Measurements from ENCODE around the gene C14orf119. TPM values are rescaled to one million over a fixed set of nuclear protein-coding genes. Genes with fewer than 3 reads are reported as not detected.

C14orf119 gene
- total and polyA plus RNA-seq, 9 of the 15 experiments (the other 6 are each of a cell fraction or from before 2014, with no cell fraction given), result 36.7 to 251 (median 51.8) TPM

DNA sequence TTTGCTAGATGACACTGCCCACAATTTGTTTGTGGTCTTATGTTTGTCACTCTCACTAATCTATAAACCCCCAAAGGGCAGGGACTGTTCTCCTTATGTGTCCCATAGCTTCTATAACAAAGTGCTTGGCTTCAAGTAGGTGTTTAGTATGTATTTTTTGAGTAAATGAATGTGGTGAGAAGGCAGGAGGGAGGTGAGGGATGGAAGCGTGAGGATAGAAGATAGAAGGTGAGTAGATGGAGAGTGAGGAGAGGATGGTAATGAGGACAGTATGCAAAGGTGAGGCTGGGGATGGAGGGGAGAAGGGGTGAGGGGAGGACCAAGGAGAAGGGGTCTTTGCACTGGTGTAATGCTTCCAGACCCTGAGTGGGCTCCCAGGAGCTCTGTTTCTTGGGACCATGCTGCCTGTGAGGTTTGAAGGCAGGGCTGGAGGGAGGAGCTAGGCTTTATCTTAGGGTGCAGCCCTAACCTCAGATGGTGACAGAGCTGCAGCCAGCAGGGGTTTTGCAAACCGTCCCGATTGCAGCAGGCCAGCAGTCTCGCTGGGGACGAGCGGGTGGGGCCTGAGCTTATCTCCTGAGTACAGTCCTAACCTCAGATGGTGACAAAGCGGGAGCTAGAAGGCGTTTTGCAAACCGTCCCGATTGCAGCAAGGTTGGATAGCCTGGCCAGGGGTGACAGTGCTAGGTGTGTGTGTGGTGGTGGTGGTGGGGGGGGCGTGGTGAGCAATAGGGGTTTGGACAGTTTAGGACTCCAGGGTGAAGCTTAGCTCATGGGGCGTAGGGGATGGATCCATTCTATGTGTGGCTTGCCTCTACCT lies 17.3 kb downstream of the C14orf119 start (continued):
- TF ChIP-seq, protein P1, sequence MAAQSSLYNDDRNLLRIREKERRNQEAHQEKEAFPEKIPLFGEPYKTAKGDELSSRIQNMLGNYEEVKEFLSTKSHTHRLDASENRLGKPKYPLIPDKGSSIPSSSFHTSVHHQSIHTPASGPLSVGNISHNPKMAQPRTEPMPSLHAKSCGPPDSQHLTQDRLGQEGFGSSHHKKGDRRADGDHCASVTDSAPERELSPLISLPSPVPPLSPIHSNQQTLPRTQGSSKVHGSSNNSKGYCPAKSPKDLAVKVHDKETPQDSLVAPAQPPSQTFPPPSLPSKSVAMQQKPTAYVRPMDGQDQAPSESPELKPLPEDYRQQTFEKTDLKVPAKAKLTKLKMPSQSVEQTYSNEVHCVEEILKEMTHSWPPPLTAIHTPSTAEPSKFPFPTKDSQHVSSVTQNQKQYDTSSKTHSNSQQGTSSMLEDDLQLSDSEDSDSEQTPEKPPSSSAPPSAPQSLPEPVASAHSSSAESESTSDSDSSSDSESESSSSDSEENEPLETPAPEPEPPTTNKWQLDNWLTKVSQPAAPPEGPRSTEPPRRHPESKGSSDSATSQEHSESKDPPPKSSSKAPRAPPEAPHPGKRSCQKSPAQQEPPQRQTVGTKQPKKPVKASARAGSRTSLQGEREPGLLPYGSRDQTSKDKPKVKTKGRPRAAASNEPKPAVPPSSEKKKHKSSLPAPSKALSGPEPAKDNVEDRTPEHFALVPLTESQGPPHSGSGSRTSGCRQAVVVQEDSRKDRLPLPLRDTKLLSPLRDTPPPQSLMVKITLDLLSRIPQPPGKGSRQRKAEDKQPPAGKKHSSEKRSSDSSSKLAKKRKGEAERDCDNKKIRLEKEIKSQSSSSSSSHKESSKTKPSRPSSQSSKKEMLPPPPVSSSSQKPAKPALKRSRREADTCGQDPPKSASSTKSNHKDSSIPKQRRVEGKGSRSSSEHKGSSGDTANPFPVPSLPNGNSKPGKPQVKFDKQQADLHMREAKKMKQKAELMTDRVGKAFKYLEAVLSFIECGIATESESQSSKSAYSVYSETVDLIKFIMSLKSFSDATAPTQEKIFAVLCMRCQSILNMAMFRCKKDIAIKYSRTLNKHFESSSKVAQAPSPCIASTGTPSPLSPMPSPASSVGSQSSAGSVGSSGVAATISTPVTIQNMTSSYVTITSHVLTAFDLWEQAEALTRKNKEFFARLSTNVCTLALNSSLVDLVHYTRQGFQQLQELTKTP (IDR thresholded peaks at IDR 0.05; ENCODE audit: low read depth in 1 of 2, partially characterized antibody in 2 of 2), result peak; percentile 54 to 90
- TF ChIP-seq CAMTA2 (CRISPR knock-in tag; conservative IDR thresholded peaks at IDR 0.05) (no peak), TEAD1 (CRISPR knock-in tag; IDR thresholded peaks at IDR 0.05) (peak; percentile 68 to 81), NCOA2 (IDR thresholded peaks at IDR 0.05; ENCODE audit: partially characterized antibody in 2 of 2) (peak; percentile 27 to 85), MECOM (CRISPR knock-in tag; IDR thresholded peaks at IDR 0.05) (0 out of 2 replicates have a peak, but pooled peaks have one; percentile 62), ILF3 (IDR thresholded peaks at IDR 0.05; ENCODE audit: borderline replicate concordance) (no peak), RCOR1 (IDR thresholded peaks at IDR 0.05; ENCODE audit: borderline replicate concordance in 1 of 2, low read depth in 2 of 2, low read length in 2 of 2) (peak; percentile 100), SPI1 (IDR thresholded peaks at IDR 0.05; ENCODE audit: borderline replicate concordance, low read depth, low read length) (no peak), ZNF699 (CRISPR knock-in tag; IDR thresholded peaks at IDR 0.05; ENCODE audit: insufficient replicate concordance) (no peak), ZKSCAN1 (IDR thresholded peaks at IDR 0.05; ENCODE audit: low read depth, low read length) (peak; percentile 74; the same call in 1 of the 2 replicates), GABPB2 (CRISPR knock-in tag; conservative IDR thresholded peaks at IDR 0.05) (no peak), NFYB (IDR thresholded peaks at IDR 0.05; ENCODE audit: extremely low read depth, insufficient read length) (no peak), ZNF41 (CRISPR knock-in tag; conservative IDR thresholded peaks at IDR 0.05) (no peak), NFXL1 (CRISPR knock-in tag; IDR thresholded peaks at IDR 0.05) (no peak), NONO (IDR thresholded peaks at IDR 0.05; ENCODE audit: low read depth in 2 of 2, low read length in 1 of 2) (peak in 1 of 2 experiments; percentile 89; a peak in 1 of 4 replicates), ZBTB7A (IDR thresholded peaks at IDR 0.05; ENCODE audit: borderline replicate concordance, control insufficient read depth, low read depth, low read length) (no peak), RHOXF2B (CRISPR knock-in tag; conservative IDR thresholded peaks at IDR 0.05) (no peak)
- TF ChIP-seq, protein P2, sequence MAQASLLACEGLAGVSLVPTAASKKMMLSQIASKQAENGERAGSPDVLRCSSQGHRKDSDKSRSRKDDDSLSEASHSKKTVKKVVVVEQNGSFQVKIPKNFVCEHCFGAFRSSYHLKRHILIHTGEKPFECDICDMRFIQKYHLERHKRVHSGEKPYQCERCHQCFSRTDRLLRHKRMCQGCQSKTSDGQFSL (CRISPR knock-in tag; IDR thresholded peaks at IDR 0.05), result peak; percentile 97
- TF ChIP-seq, protein P2 (tag; IDR thresholded peaks at IDR 0.05), result peak in 1 of 2 experiments; percentile 70; a peak in 2 of 4 replicates
- TF ChIP-seq, protein P3, sequence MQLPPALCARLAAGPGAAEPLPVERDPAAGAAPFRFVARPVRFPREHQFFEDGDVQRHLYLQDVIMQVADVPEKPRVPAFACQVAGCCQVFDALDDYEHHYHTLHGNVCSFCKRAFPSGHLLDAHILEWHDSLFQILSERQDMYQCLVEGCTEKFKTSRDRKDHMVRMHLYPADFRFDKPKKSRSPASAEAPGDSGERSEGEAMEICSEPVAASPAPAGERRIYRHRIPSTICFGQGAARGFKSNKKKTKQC (CRISPR knock-in tag; IDR thresholded peaks at IDR 0.05), result peak; percentile 88; the same call in 1 of the 2 replicates
- TF ChIP-seq, protein P4, sequence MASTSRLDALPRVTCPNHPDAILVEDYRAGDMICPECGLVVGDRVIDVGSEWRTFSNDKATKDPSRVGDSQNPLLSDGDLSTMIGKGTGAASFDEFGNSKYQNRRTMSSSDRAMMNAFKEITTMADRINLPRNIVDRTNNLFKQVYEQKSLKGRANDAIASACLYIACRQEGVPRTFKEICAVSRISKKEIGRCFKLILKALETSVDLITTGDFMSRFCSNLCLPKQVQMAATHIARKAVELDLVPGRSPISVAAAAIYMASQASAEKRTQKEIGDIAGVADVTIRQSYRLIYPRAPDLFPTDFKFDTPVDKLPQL (IDR thresholded peaks at IDR 0.05; ENCODE audit: extremely low read depth, insufficient read length), result no peak

All from K562 (cell line).